ENCODE results near the gene NXT1.

- no peak for TF ChIP-seq POLR2A (IDR thresholded peaks at IDR 0.05)
- no peak for TF ChIP-seq CTCF (IDR thresholded peaks at IDR 0.05)
Measured at GRCh38 chr20:23391707-23392310, 41.2 kb downstream of the NXT1 start.
